Astrocyte (in vitro differentiated cells and primary cell): ENCODE results near the gene PSG6.

Experiments
- EZH2 ChIP-seq: IDR thresholded peaks from 2 replicates; pipeline ENCODE4 v1.6.1; 2012; ENCODE audit warnings: mild to moderate bottlenecking, low read length, inconsistent platforms; ENCODE audit not compliant: insufficient read depth
- TF ChIP-seq, protein P1 (sequence below): IDR thresholded peaks from 2 replicates; pipeline ENCODE4 v1.5.1; 2011; ENCODE audit warnings: low read depth, mild to moderate bottlenecking, inconsistent platforms, low read length, moderate library complexity; ENCODE audit not compliant: insufficient read depth

DNA sequence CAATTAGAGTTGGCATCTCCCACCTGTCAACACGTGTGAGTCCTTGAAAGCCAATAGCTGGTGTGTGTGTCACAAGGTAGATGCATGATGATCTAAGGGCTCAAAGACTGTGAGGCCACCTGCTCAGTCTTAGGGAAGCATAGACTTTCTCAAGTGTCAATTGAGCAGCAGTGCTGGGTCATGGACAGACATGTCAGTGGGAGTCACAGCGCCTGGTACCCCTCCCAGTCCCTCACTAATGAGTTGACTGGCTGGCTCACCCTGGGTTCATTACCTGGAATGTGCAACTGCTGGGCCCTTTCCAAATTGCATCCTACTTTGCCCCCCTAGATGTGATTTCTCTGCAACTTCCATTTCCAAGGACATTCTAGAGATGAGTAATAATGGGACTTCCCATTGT, 9.1 kb upstream of the PSG6 start:
- TF ChIP-seq, protein P1, sequence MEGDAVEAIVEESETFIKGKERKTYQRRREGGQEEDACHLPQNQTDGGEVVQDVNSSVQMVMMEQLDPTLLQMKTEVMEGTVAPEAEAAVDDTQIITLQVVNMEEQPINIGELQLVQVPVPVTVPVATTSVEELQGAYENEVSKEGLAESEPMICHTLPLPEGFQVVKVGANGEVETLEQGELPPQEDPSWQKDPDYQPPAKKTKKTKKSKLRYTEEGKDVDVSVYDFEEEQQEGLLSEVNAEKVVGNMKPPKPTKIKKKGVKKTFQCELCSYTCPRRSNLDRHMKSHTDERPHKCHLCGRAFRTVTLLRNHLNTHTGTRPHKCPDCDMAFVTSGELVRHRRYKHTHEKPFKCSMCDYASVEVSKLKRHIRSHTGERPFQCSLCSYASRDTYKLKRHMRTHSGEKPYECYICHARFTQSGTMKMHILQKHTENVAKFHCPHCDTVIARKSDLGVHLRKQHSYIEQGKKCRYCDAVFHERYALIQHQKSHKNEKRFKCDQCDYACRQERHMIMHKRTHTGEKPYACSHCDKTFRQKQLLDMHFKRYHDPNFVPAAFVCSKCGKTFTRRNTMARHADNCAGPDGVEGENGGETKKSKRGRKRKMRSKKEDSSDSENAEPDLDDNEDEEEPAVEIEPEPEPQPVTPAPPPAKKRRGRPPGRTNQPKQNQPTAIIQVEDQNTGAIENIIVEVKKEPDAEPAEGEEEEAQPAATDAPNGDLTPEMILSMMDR, result no peak
- TF ChIP-seq EZH2, result no peak
